Calu3 (cell line): ENCODE results near the gene CNOT2. TPM values are rescaled to one million over a fixed set of nuclear protein-coding genes. Genes with fewer than 3 reads are reported as not detected.

ENCODE experiments used
- BruUV-seq: library from RNA; stranded (reverse); fragments of 400-500 nt; replicated peaks from 2 replicates; lab custom pipeline; 2021; lab: Mats Ljungman, UMichigan
- CTCF ChIA-PET: fragments of 300-600 bp; sonication (Branson Sonifier 250); formaldehyde crosslinking; loops from one replicate; lab custom pipeline; 2022; ENCODE audit warnings: antibody characterized with exemption; lab: Charles Lee
- DNase-seq: peaks from one replicate; pipeline ENCODE4 v3.0.0; 2022
- H3K27ac Mint-ChIP-seq: one replicate; pipeline ENCODE4 v1.8.0; 2022; ENCODE audit warnings: mixed read lengths; ENCODE audit not compliant: unreplicated experiment
- H3K27me3 Mint-ChIP-seq: one replicate; pipeline ENCODE4 v1.8.0; 2022; ENCODE audit warnings: mixed read lengths; ENCODE audit not compliant: unreplicated experiment
- H3K36me3 Mint-ChIP-seq: one replicate; pipeline ENCODE4 v1.8.0; 2022; ENCODE audit warnings: mild to moderate bottlenecking, moderate library complexity, mixed read lengths; ENCODE audit not compliant: insufficient read depth, unreplicated experiment
- H3K4me1 Mint-ChIP-seq: one replicate; pipeline ENCODE4 v1.8.0; 2022; ENCODE audit warnings: mild to moderate bottlenecking, low read depth, mixed read lengths; ENCODE audit not compliant: unreplicated experiment
- H3K4me3 Mint-ChIP-seq: one replicate; pipeline ENCODE4 v1.8.0; 2022; ENCODE audit warnings: mild to moderate bottlenecking, low read depth, moderate library complexity, mixed read lengths; ENCODE audit not compliant: unreplicated experiment
- H3K9me3 Mint-ChIP-seq: one replicate; pipeline ENCODE4 v1.8.0; 2022; ENCODE audit warnings: low read depth, mixed read lengths; ENCODE audit not compliant: unreplicated experiment
- intact Hi-C: fragments of 100-400 bp; cut with micrococcal nuclease; formaldehyde crosslinking; loops from one replicate; pipeline ENCODE4 v1.10.0; 2022; ENCODE audit not compliant: unreplicated experiment
- total RNA-seq: library from RNA; stranded (reverse); gene quantifications from 2 replicates; pipeline ENCODE4 v1.2.3, GENCODE V29; 2022
- TF ChIP-seq, protein P1 (sequence below): fragments of 200-600 bp; IDR thresholded peaks from one replicate; pipeline ENCODE4 v1.8.0; 2022; ENCODE audit warnings: antibody characterized with exemption; ENCODE audit not compliant: unreplicated experiment

Gene CNOT2
- total RNA-seq, 1 experiment from 2014 or later: 126 TPM

DNA sequence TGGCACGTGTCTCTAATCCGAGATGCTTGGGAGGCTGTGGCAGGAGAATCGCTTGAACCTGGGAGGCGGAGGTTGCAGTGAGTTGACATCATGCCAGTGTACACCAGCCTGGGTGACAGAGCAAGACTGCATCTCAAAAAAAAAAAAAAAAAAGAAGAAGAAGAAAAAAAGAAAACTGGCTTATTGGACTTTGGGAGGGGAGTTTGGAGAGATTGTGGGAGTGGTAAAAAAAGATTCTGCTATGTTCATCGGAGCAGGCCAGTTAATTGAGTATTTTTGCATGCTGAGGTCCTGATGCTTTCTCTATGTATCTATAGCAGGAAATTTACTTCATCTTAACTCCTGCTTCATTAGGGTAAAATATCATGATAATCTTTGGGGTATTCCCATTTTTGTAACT lies 11.6 kb downstream of the CNOT2 start:
- no TSS peak for BruUV-seq
- no peaks in the 10 kb centered on the region for H3K9me3 Mint-ChIP-seq
- DNase-seq: no peak
- intact Hi-C loops: no loop called here
- peaks cover 10% of the 10 kb centered on the region for H3K36me3 Mint-ChIP-seq
- H3K27me3 Mint-ChIP-seq: no peaks in the 10 kb centered on the region
- no peak overlapping the region for H3K4me3 Mint-ChIP-seq
- TF ChIP-seq, protein P1, sequence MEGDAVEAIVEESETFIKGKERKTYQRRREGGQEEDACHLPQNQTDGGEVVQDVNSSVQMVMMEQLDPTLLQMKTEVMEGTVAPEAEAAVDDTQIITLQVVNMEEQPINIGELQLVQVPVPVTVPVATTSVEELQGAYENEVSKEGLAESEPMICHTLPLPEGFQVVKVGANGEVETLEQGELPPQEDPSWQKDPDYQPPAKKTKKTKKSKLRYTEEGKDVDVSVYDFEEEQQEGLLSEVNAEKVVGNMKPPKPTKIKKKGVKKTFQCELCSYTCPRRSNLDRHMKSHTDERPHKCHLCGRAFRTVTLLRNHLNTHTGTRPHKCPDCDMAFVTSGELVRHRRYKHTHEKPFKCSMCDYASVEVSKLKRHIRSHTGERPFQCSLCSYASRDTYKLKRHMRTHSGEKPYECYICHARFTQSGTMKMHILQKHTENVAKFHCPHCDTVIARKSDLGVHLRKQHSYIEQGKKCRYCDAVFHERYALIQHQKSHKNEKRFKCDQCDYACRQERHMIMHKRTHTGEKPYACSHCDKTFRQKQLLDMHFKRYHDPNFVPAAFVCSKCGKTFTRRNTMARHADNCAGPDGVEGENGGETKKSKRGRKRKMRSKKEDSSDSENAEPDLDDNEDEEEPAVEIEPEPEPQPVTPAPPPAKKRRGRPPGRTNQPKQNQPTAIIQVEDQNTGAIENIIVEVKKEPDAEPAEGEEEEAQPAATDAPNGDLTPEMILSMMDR: no peak
- H3K27ac Mint-ChIP-seq: peak overlapping the region; percentile 36
- CTCF ChIA-PET: no interaction called here
- H3K4me1 Mint-ChIP-seq: peaks cover 34% of the 10 kb centered on the region

DNA sequence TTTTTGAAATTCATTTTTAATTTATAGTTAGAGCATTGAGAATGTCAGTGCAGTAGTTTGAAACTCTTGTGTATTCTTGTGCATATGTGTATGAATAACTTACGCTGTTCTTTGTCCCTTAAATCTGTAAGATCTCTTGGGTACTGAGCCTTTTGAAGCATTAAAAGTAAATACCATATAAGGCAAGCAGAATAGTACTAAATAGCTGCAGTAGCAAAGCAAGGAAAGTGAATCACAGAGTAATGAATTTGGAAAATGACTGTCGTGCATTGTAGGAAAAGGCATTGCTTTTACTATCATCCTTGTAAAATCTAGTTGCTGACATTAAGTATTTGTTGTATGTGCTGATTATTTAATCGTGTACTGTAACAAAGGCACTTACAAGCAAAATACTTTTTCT lies 12.1 kb downstream of the CNOT2 start:
- TF ChIP-seq, protein P1: no peak
- intact Hi-C loops: no loop called here
- BruUV-seq: no TSS peak
- CTCF ChIA-PET: no interaction called here
- H3K27me3 Mint-ChIP-seq: no peaks in the 10 kb centered on the region
- DNase-seq: no peak
- H3K9me3 Mint-ChIP-seq: no peaks in the 10 kb centered on the region
- H3K27ac Mint-ChIP-seq: no peak overlapping the region
- H3K4me3 Mint-ChIP-seq: no peak overlapping the region
- H3K36me3 Mint-ChIP-seq: peaks cover 10% of the 10 kb centered on the region
- H3K4me1 Mint-ChIP-seq: peaks cover 30% of the 10 kb centered on the region

DNA sequence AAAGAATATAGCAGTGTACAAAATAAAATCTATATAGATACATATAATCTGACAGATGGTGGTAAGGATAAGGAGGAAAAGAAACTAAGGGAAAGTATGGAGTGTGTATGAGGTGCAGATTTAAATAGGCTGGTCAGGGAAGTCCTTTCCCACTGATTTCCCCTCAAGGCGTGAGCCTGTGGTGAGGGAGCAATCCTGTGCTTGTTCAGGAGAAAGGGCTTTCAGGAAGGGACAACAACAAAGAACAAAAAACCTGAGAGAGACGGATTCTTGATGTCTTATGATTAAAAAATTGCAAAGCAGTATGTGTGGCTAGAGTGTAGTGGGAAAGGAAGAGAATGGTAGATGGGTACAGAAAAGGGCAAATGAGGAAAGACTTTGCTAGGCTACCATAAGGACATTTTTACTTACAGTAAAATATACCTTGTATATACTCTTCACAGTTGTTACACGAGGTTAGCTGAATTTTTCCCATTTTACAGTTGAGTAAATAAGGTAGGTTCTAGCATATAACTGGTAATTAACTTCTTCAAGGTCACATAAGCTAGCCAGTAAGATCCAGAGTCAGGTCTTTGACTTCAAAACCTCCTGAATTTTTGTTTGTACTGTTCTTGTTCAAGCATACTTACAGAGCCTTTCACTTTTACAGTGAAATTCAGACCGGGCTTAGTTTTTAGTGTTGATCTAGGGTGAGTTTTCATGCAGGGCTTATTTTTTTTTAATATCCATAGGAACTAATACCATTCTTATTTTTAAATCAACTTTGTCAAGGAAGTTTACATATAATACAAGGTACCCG lies 15.6 kb downstream of the CNOT2 start:
- TF ChIP-seq, protein P1: no peak
- peak; percentile 5 for DNase-seq
- H3K27me3 Mint-ChIP-seq: no peaks in the 10 kb centered on the region
- no peak overlapping the region for H3K27ac Mint-ChIP-seq
- H3K36me3 Mint-ChIP-seq: peaks cover 8% of the 10 kb centered on the region
- H3K9me3 Mint-ChIP-seq: no peaks in the 10 kb centered on the region
- no TSS peak for BruUV-seq
- intact Hi-C loops: no loop called here
- peaks cover 17% of the 10 kb centered on the region for H3K4me1 Mint-ChIP-seq
- CTCF ChIA-PET: interaction anchor here (1.0 kb wide), 1 partner anchor 11 kb away, joined by 3 read pairs; no protein-coding TSS in a partner anchor
- no peak overlapping the region for H3K4me3 Mint-ChIP-seq

- peaks cover 5% of the 10 kb centered on the region for H3K36me3 Mint-ChIP-seq
- no peaks in the 10 kb centered on the region for H3K27me3 Mint-ChIP-seq
- H3K9me3 Mint-ChIP-seq: no peaks in the 10 kb centered on the region
- TF ChIP-seq, protein P1: no peak
- H3K4me3 Mint-ChIP-seq: no peak overlapping the region
- H3K4me1 Mint-ChIP-seq: peaks cover 9% of the 10 kb centered on the region
- no peak for DNase-seq
- no peak overlapping the region for H3K27ac Mint-ChIP-seq
- intact Hi-C loops: no loop called here
- no TSS peak for BruUV-seq
- CTCF ChIA-PET: no interaction called here
Observed at GRCh38 chr12:70260646-70261045, 17.4 kb downstream of the CNOT2 start.
